Measurements from ENCODE around the gene IGFL4.

The IGFL4 gene

DNA sequence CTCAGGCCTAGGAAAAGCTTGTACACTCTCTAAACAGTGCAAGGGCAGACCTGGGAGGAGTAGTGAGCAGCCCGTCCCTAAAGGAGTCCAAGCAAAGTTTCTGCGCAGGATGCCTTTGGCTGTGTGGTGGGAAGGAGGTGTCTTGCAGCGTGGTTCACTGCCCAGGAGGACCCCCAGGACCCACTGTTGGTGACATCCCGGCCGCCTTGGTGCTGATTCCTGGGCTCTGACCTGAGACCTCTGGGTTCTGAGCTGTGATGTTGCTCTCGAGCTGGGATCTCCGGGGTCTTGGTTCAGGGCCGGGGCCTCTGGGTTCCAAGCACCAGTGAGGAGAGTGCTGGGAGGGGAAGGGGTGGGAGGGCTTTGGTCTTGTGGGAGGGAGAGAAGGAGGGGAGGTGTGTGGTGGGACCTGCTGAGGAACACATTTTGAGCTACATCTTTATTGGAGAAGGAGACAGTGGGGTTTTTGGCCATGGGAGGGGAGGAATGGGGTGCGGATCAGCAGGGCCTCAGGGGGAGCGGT lies 22.0 kb downstream of the IGFL4 start:
- no peak for DNase-seq

GRCh38 chr19:46017874-46018675 lies 22.7 kb downstream of the IGFL4 start:
- no peak for DNase-seq

- DNase-seq: no peak
Measured at GRCh38 chr19:46017095-46017429, 23.7 kb downstream of the IGFL4 start.

DNA sequence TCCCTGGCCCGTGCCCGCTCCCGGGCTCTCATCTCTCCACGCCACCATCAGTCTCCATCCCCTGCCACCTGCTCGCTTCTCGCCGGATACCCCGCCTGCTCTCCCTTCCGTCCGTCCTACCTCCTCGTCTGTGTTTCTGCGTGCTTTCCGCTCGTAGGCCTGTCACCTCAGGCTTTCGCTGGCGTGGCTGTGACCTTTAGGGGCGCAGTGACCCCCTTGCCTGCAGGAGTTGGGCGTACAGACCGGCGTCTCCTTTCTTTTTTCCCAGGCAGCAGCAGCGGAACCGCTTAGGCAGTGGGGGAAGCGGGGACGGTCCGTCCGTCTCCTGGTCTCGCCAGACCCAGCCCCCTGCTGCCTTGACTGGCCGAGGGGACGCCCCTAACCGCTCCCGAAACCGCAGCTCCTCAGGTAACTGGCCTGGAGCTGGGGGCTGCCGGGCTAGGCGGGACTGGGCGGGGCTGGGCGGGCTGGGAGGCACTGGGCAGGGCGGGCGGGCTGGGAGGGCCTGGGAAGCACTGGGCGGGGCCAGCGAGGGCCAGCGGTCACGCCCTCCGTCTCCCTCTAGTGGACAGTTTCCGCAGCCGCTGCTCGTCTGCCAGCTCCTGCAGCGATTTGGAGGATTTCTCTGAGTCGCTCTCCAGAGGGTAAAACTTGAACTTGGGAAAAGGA lies 24.2 kb downstream of the IGFL4 start:
- peak; percentile 10 for DNase-seq

GRCh38 chr19:46015687-46016425 lies 24.9 kb downstream of the IGFL4 start:
- DNase-seq: no peak

- DNase-seq: no peak
Measured at GRCh38 chr19:46014941-46015686, 25.7 kb downstream of the IGFL4 start.

GRCh38 chr19:46014534-46014933 lies 26.3 kb downstream of the IGFL4 start:
- DNase-seq: no peak

GRCh38 chr19:46009530-46010510 lies 31.0 kb downstream of the IGFL4 start:
- DNase-seq: no peak

DNA sequence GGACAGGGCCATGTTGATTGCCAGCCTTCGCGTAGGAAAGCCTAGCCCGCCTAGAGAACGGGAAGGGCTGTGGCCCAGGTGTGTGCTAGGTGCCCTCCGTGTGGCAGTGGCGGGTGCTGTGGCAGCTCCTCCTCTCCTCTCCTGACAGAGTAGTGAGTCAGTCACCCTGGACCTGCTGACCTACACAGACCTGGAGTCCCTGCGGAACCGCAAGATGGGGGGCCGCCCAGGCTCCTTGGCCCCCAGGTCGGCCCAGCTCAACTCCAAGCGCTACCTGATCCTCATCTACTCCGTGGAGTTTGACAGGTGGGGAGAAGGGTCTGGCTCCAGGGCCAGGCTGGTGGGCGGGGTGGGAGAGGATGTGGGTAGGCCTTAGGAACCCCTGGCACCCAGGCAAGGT lies 34.4 kb downstream of the IGFL4 start:
- DNase-seq: no peak

GRCh38 chr19:46002678-46003275 lies 38.0 kb downstream of the IGFL4 start:
- DNase-seq: no peak

DNA sequence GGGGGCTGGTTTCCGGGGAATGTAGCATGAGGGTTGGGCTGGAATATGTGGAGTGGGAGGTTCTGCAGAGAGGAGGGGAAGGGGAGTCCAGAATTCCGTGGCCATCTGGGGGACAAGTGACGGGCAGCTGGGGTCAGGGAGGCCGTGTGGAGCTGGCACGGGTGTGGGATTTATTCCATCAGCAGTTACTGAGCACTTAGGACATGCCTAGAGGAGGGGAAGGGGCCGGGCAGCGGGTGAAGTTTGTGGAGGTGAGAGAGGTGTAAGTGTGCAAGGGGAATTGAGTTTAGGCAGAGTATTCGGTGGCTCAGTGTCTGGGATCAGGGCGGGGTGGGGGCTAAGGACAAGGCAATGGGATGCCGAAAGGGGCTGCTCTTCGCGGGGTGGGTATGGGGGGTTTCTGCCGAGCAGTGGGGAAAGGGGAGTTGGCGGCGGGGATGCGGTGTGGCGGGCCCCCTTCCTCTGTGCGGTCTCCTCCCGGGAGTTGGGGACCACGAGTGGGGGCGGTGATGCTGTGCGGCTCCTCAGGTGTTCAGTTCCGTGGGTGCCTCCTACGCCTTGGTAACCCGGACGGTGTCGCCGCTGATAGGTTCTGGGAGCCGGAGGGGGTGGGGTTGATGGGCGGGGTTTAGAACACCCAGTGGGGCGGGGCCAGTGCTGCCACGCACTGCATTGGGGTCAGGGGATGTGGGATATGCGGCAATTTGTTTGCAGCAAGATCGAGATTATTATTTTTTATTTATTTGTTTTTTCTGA lies 40.1 kb downstream of the IGFL4 start:
- DNase-seq: no peak

- DNase-seq: no peak
Measured at GRCh38 chr19:45999653-46000121, 41.1 kb downstream of the IGFL4 start.

- no peak for DNase-seq
Measured at GRCh38 chr19:45998834-45999233, 42.0 kb downstream of the IGFL4 start.

DNA sequence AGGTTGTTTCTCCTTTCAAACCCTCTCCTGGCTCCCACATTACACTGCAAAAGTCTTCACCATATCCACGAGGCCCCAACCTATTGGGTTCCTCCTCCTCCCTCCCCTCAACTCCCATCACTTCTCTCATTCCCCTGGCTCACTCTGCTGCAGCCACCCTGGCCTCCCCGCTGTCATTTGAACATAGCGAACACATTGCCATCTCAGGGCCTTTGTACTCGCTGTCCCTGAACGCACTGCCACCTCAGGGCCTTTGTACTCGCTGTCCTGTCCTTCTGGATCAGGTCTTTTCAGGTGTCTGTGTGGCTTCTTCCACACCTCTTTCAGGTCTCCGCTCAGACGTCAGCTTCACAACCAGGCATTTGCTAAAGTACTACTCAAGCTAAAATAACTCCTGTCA lies 43.9 kb downstream of the IGFL4 start:
- no peak for DNase-seq

DNA sequence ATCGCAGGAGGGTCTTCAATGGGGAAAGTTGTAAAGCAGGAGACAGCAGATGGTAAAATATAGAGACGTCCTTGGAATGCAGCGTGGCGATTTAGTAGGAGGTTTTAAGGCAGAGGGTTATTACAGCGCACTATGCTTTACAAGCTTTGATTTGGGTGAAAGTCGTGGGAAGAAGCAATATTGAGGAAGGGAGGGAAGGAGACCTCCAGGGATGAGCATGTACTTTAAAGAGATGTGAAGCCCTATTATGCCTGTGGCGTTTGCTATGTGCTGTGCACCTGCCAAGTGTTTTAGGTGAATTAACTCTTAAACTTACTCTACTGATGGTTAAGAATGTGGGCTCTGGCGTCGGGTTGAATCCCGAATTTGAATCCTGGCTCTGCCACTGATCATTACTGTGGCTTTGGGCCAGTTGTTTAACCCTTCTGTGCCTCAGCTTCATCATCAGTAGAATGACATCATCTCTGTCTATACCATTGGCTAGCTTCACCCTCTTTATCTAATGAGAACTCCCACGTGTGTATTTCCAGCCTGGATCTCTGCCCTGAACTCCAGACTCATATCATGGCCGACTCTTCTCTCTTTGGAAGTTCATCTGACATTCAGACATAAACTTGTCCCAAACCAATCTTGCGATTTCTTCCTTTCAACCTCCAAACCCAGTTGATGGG lies 45.0 kb downstream of the IGFL4 start:
- no peak for DNase-seq

- DNase-seq: peak; percentile 99
Measured at GRCh38 chr19:45994998-45995714, 45.6 kb downstream of the IGFL4 start, which contains the start of gene CCDC61. TSS of gene CCDC61 (plus strand) at chr19:45995467. CDS start at chr19:46003019, 7,552 bp downstream.

GRCh38 chr19:45994456-45994997 lies 46.3 kb downstream of the IGFL4 start:
- no peak for DNase-seq

- DNase-seq: no peak
Measured at GRCh38 chr19:45990113-45990728, 50.6 kb downstream of the IGFL4 start.

All from NCI-H2081 treated with DMSO at 0.1 percent for 48 hours (cell line).